K562 (cell line): ENCODE results near the gene MAD2L1BP. TPM values are rescaled to one million over a fixed set of nuclear protein-coding genes. Genes with fewer than 3 reads are reported as not detected.
A peak's percentile ranks its signal among the peaks of the same experiment; 100 is the strongest.

Experiments
- BCOR ChIP-seq: fragments of 450-650 bp; IDR thresholded peaks from 2 replicates; pipeline ENCODE4 v1.6.1; 2016
- CTBP1 ChIP-seq: fragments of 450-650 bp; IDR thresholded peaks from 2 replicates; pipeline ENCODE4 v1.6.1; 2016; ENCODE audit warnings: borderline replicate concordance
- EGR1 ChIP-seq: fragments of 450-650 bp; conservative IDR thresholded peaks from 2 replicates; pipeline ENCODE4 v1.6.1; 2017; ENCODE audit warnings: mild to moderate bottlenecking
- FOSL1 ChIP-seq: fragments of 200-800 bp; sonication (Bioruptor generic); conservative IDR thresholded peaks from 2 replicates; pipeline ENCODE4 v1.6.1; 2016; ENCODE audit warnings: missing genetic modification characterization, missing compliant biosample characterization
- FOXA3 ChIP-seq, 2 experiments: fragments of 450-650 bp in 1 of 2; sonication (generic) in 1 of 2; formaldehyde crosslinking; IDR thresholded peaks in 1 of 2; conservative IDR thresholded peaks in 1 of 2; 2 replicates each; pipeline versions ENCODE4 v1.4.0 to v1.8.0; 2020 to 2022; ENCODE audit warnings: mild to moderate bottlenecking in 2 of 2, missing genetic modification reagents in 1 of 2
- FOXK2 ChIP-seq, 2 experiments: fragments of 450-650 bp; IDR thresholded peaks in 1 of 2; conservative IDR thresholded peaks in 1 of 2; 2 replicates each; pipeline ENCODE4 v1.6.1; 2016; ENCODE audit warnings: low read depth in 2 of 2, mild to moderate bottlenecking in 1 of 2
- GABPB1 ChIP-seq: sonication (generic); formaldehyde crosslinking; IDR thresholded peaks from 2 replicates; pipeline ENCODE4 v1.8.0; 2022; ENCODE audit warnings: mild to moderate bottlenecking, missing genetic modification reagents
- JUN ChIP-seq, 2 experiments: sonication (generic) in 1 of 2; formaldehyde crosslinking in 1 of 2; IDR thresholded peaks; 2 replicates each; pipeline versions ENCODE4 v1.6.1 to v1.8.0; 2012 to 2022; ENCODE audit warnings: borderline replicate concordance in 2 of 2, mild to moderate bottlenecking in 2 of 2, improper control_type of control experiment in 1 of 2, low read depth in 1 of 2, low read length in 1 of 2, missing genetic modification reagents in 1 of 2
- MAFF ChIP-seq: IDR thresholded peaks from 2 replicates; pipeline ENCODE4 v1.6.1; 2012; ENCODE audit warnings: low read length, improper control_type of control experiment
- MAFK ChIP-seq: IDR thresholded peaks from 2 replicates; pipeline ENCODE4 v1.6.1; 2011; ENCODE audit warnings: low read length, improper control_type of control experiment
- MCM7 ChIP-seq, 2 experiments: fragments of 450-650 bp; IDR thresholded peaks; 2 replicates each; pipeline ENCODE4 v1.6.1; 2016 to 2018
- MEIS2 ChIP-seq: fragments of 450-650 bp; IDR thresholded peaks from 2 replicates; pipeline ENCODE4 v1.6.1; 2014; ENCODE audit warnings: mild to moderate bottlenecking; ENCODE audit not compliant: partially characterized antibody
- MYNN ChIP-seq, 2 experiments: sonication (generic); formaldehyde crosslinking in 1 of 2; IDR thresholded peaks; 2 replicates each; pipeline versions ENCODE4 v1.5.0 to v1.6.1; 2016 to 2020; ENCODE audit warnings: antibody characterized with exemption in 1 of 2, missing genetic modification reagents in 1 of 2
- NBN ChIP-seq: fragments of 450-650 bp; IDR thresholded peaks from 2 replicates; pipeline ENCODE4 v1.6.1; 2016; ENCODE audit warnings: low read depth, mild to moderate bottlenecking
- NFRKB ChIP-seq: fragments of 450-650 bp; IDR thresholded peaks from 2 replicates; pipeline ENCODE4 v1.6.1; 2016; ENCODE audit warnings: low read depth
- NONO ChIP-seq, 2 experiments: fragments of 200-400 bp in 1 of 2; fragments of 450-650 bp in 1 of 2; formaldehyde crosslinking in 1 of 2; IDR thresholded peaks; 2 replicates each; pipeline ENCODE4 v1.6.1; 2017; ENCODE audit warnings: low read depth in 2 of 2, mild to moderate bottlenecking in 2 of 2, moderate library complexity in 2 of 2, low read length in 1 of 2
- NR0B1 ChIP-seq: fragments of 450-650 bp; IDR thresholded peaks from one replicate; pipeline ENCODE4 v1.6.1; 2018; ENCODE audit warnings: mild to moderate bottlenecking, moderate library complexity; ENCODE audit not compliant: partially characterized antibody
- RFX5 ChIP-seq: IDR thresholded peaks from 2 replicates; pipeline ENCODE4 v1.6.1; 2011; ENCODE audit warnings: low read depth, mild to moderate bottlenecking, improper control_type of control experiment, low read length
- SAFB ChIP-seq: fragments of 200-400 bp; formaldehyde crosslinking; IDR thresholded peaks from 2 replicates; pipeline ENCODE4 v1.6.1; 2017; ENCODE audit warnings: low read depth, low read length, borderline replicate concordance
- TAF7 ChIP-seq: fragments of 450-650 bp; IDR thresholded peaks from 2 replicates; pipeline ENCODE4 v1.6.1; 2016; ENCODE audit warnings: missing genetic modification characterization, missing compliant biosample characterization
- TBL1XR1 ChIP-seq, 2 experiments: IDR thresholded peaks; 2 replicates each; pipeline ENCODE4 v1.6.1; 2012; ENCODE audit warnings: improper control_type of control experiment in 2 of 2, low read length in 2 of 2, mild to moderate bottlenecking in 1 of 2
- TEAD2 ChIP-seq: fragments of 450-650 bp; IDR thresholded peaks from 2 replicates; pipeline ENCODE4 v1.6.1; 2016; ENCODE audit warnings: missing genetic modification characterization, control low read depth, missing compliant biosample characterization
- YY1 ChIP-seq, 3 experiments: IDR thresholded peaks; 2 replicates each; pipeline ENCODE4 v1.6.1; 2011; ENCODE audit warnings: low read length in 2 of 3, mild to moderate bottlenecking in 2 of 3, moderate library complexity in 2 of 3, borderline replicate concordance in 1 of 3, control low read depth in 1 of 3, low read depth in 1 of 3; ENCODE audit not compliant: insufficient read depth in 3 of 3, insufficient replicate concordance in 2 of 3, control insufficient read depth in 1 of 3, insufficient read length in 1 of 3; ENCODE audit errors: extremely low read depth in 1 of 3
- ZNF12 ChIP-seq: sonication (generic); formaldehyde crosslinking; IDR thresholded peaks from 2 replicates; pipeline ENCODE4 v1.4.0; 2020; ENCODE audit warnings: mild to moderate bottlenecking, missing genetic modification reagents
- ZNF146 ChIP-seq: IDR thresholded peaks from one replicate; pipeline ENCODE4 v1.6.1; 2018; ENCODE audit warnings: missing compliant biosample characterization; ENCODE audit not compliant: unreplicated experiment
- polyA plus RNA-seq, 8 experiments: library from polyadenylated mRNA; depleted of rRNA in 4 of 8; stranded (reverse) in 5 of 8; unstranded in 3 of 8; fragments of >200 nt; fragmentation: Nextera tagmentation in 2 of 8; fragmentation: Illumina TruSeq in 1 of 8; extraction: Ambion mirVana in 2 of 8; extraction: Trizol in 1 of 8; gene quantifications; 2 replicates each; pipeline versions ENCODE4 v1.2.1 to v1.2.3, GENCODE V29; 2011 to 2014; ENCODE audit warnings: inconsistent platforms in 1 of 8, missing spikeins in 1 of 8
- total RNA-seq, 7 experiments: library from RNA; depleted of rRNA in 6 of 7; stranded (reverse); fragments of >200 nt in 6 of 7; fragmentation: Illumina TruSeq in 2 of 7; extraction: Trizol in 2 of 7; gene quantifications; 2 replicates each; pipeline versions ENCODE4 v1.2.1 to v1.2.3, GENCODE V29; 2011 to 2021; ENCODE audit warnings: low replicate concordance in 1 of 7
- TF ChIP-seq, protein P1 (sequence below): fragments of 450-650 bp; formaldehyde crosslinking; IDR thresholded peaks from 2 replicates; pipeline ENCODE4 v1.4.0; 2020; ENCODE audit warnings: mild to moderate bottlenecking, moderate library complexity

The MAD2L1BP gene
- total and polyA plus RNA-seq, 9 of the 15 experiments (the other 6 are each of a cell fraction or from before 2014, with no cell fraction given), result 69.7 to 321 (median 111) TPM

- TF ChIP-seq GABPB1, result no peak
- TF ChIP-seq MEIS2, result peak; percentile 67
- TF ChIP-seq BCOR, result peak; percentile 43; the same call in 1 of the 2 replicates
- TF ChIP-seq TBL1XR1 (IDR thresholded peaks at IDR 0.05; ENCODE audit: low read length in 2 of 2), result peak in 1 of 2 experiments; percentile 33; a peak in 1 of 4 replicates
- TF ChIP-seq FOXK2 (conservative IDR thresholded peaks at IDR 0.05 in 1 of 2, IDR thresholded peaks at IDR 0.05 in 1 of 2; ENCODE audit: low read depth in 2 of 2), result peak in 1 of 2 experiments; percentile 55; a peak in 1 of 4 replicates
- TF ChIP-seq CTBP1, result 0 out of 2 replicates have a peak, but pooled peaks have one; percentile 32
- no peak for TF ChIP-seq NBN
- no peak for TF ChIP-seq MCM7 (IDR thresholded peaks at IDR 0.05)
- TF ChIP-seq ZNF146 (CRISPR knock-in tag), result no peak
- TF ChIP-seq FOXA3 (CRISPR knock-in tag; conservative IDR thresholded peaks at IDR 0.05 in 1 of 2, IDR thresholded peaks at IDR 0.05 in 1 of 2), result no peak
- TF ChIP-seq MYNN (IDR thresholded peaks at IDR 0.05), result no peak; the same call in 1 of the 2 replicates
- no peak for TF ChIP-seq MYNN (CRISPR knock-in tag; IDR thresholded peaks at IDR 0.05)
- TF ChIP-seq SAFB, result 0 out of 2 replicates have a peak, but pooled peaks have one; percentile 6
- TF ChIP-seq FOSL1 (tag), result 0 out of 2 replicates have a peak, but pooled peaks have one; percentile 11
- no peak for TF ChIP-seq NFRKB
- no peak for TF ChIP-seq RFX5
- TF ChIP-seq EGR1, result 0 out of 2 replicates have a peak, but pooled peaks have one; percentile 32
- TF ChIP-seq MAFF, result peak; percentile 12; the same call in 1 of the 2 replicates
- no peak for TF ChIP-seq NR0B1
- TF ChIP-seq ZNF12 (CRISPR knock-in tag), result no peak
- peak in 1 of 3 experiments; percentile 30 for TF ChIP-seq YY1 (IDR thresholded peaks at IDR 0.05; ENCODE audit: borderline replicate concordance in 1 of 3, control insufficient read depth in 1 of 3, extremely low read depth in 1 of 3, insufficient read depth in 3 of 3, insufficient read length in 1 of 3, insufficient replicate concordance in 2 of 3, low read depth in 1 of 3, low read length in 2 of 3)
- TF ChIP-seq TEAD2, result no peak
- no peak for TF ChIP-seq TAF7
- TF ChIP-seq, protein P1, sequence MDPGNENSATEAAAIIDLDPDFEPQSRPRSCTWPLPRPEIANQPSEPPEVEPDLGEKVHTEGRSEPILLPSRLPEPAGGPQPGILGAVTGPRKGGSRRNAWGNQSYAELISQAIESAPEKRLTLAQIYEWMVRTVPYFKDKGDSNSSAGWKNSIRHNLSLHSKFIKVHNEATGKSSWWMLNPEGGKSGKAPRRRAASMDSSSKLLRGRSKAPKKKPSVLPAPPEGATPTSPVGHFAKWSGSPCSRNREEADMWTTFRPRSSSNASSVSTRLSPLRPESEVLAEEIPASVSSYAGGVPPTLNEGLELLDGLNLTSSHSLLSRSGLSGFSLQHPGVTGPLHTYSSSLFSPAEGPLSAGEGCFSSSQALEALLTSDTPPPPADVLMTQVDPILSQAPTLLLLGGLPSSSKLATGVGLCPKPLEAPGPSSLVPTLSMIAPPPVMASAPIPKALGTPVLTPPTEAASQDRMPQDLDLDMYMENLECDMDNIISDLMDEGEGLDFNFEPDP (CRISPR knock-in tag), result peak; percentile 52; the same call in 1 of the 2 replicates
- TF ChIP-seq NONO (IDR thresholded peaks at IDR 0.05; ENCODE audit: low read depth in 2 of 2, low read length in 1 of 2), result no peak
- TF ChIP-seq JUN (IDR thresholded peaks at IDR 0.05; ENCODE audit: borderline replicate concordance, low read depth, low read length), result no peak
- TF ChIP-seq JUN (CRISPR knock-in tag; IDR thresholded peaks at IDR 0.05; ENCODE audit: borderline replicate concordance), result no peak
- 0 out of 2 replicates have a peak, but pooled peaks have one; percentile 15 for TF ChIP-seq MAFK
Observed at GRCh38 chr6:43669922-43670622, 34.4 kb downstream of the MAD2L1BP start (continued).
